HEK293 (cell line): ENCODE results near the gene JAGN1.

Source experiments
- ATF2 ChIP-seq: fragments of 450-650 bp; formaldehyde crosslinking; IDR thresholded peaks from 2 replicates; pipeline ENCODE4 v1.5.1; 2016; ENCODE audit warnings: missing biosample characterization, missing genetic modification characterization, low read depth
- BCL6B ChIP-seq: fragments of 450-650 bp; formaldehyde crosslinking; IDR thresholded peaks from 2 replicates; pipeline ENCODE4 v1.5.1; 2017; ENCODE audit warnings: missing biosample characterization, missing genetic modification characterization
- HOXC10 ChIP-seq: sonication (generic); formaldehyde crosslinking; IDR thresholded peaks from 2 replicates; pipeline ENCODE4 v1.8.1; 2023; ENCODE audit warnings: mild to moderate bottlenecking, missing genetic modification reagents
- HOXD13 ChIP-seq: sonication (generic); formaldehyde crosslinking; IDR thresholded peaks from 2 replicates; pipeline ENCODE4 v1.8.0; 2022; ENCODE audit warnings: missing genetic modification reagents, borderline replicate concordance
- IKZF3 ChIP-seq: fragments of 450-650 bp; IDR thresholded peaks from 2 replicates; pipeline ENCODE4 v1.5.0; 2018; ENCODE audit warnings: missing biosample characterization, mild to moderate bottlenecking, missing genetic modification characterization, moderate library complexity
- KLF1 ChIP-seq: fragments of 450-650 bp; formaldehyde crosslinking; IDR thresholded peaks from 2 replicates; pipeline ENCODE4 v1.5.1; 2016; ENCODE audit warnings: missing biosample characterization, missing genetic modification characterization
- MZF1 ChIP-seq: fragments of 450-650 bp; formaldehyde crosslinking; IDR thresholded peaks from 2 replicates; pipeline ENCODE4 v1.5.1; 2017; ENCODE audit warnings: missing biosample characterization, missing genetic modification characterization, borderline replicate concordance
- SCRT1 ChIP-seq: fragments of 450-650 bp; formaldehyde crosslinking; IDR thresholded peaks from 2 replicates; pipeline ENCODE4 v1.5.1; 2016; ENCODE audit warnings: missing biosample characterization, missing genetic modification characterization, borderline replicate concordance
- TSHZ1 ChIP-seq: fragments of 450-650 bp; formaldehyde crosslinking; IDR thresholded peaks from 2 replicates; pipeline ENCODE4 v1.5.1; 2016; ENCODE audit warnings: missing biosample characterization, missing genetic modification characterization, borderline replicate concordance
- ZBTB1 ChIP-seq: fragments of 450-650 bp; formaldehyde crosslinking; IDR thresholded peaks from 2 replicates; pipeline ENCODE4 v1.5.1; 2016; ENCODE audit warnings: missing biosample characterization, missing genetic modification characterization
- ZBTB21 ChIP-seq: fragments of 450-650 bp; formaldehyde crosslinking; IDR thresholded peaks from 2 replicates; pipeline ENCODE4 v1.5.1; 2017; ENCODE audit warnings: missing biosample characterization, missing genetic modification characterization
- ZBTB49 ChIP-seq: fragments of 450-650 bp; formaldehyde crosslinking; IDR thresholded peaks from 2 replicates; pipeline ENCODE4 v1.5.1; 2016; ENCODE audit warnings: missing biosample characterization, missing genetic modification characterization, low read depth
- ZFHX2 ChIP-seq: fragments of 450-650 bp; formaldehyde crosslinking; conservative IDR thresholded peaks from 2 replicates; pipeline ENCODE4 v1.5.1; 2016; ENCODE audit warnings: missing biosample characterization, missing genetic modification characterization
- ZFP69B ChIP-seq: fragments of 450-650 bp; formaldehyde crosslinking; IDR thresholded peaks from 2 replicates; pipeline ENCODE4 v1.5.1; 2016; ENCODE audit warnings: missing biosample characterization, missing genetic modification characterization
- ZIC2 ChIP-seq: fragments of 450-650 bp; formaldehyde crosslinking; IDR thresholded peaks from 2 replicates; pipeline ENCODE4 v1.5.1; 2016; ENCODE audit warnings: missing biosample characterization, missing genetic modification characterization
- ZNF112 ChIP-seq: fragments of 450-650 bp; formaldehyde crosslinking; IDR thresholded peaks from 2 replicates; pipeline ENCODE4 v1.5.0; 2017; ENCODE audit warnings: missing biosample characterization, missing genetic modification characterization
- ZNF155 ChIP-seq: fragments of 450-650 bp; formaldehyde crosslinking; IDR thresholded peaks from 2 replicates; pipeline ENCODE4 v1.5.1; 2016; ENCODE audit warnings: missing biosample characterization, missing genetic modification characterization
- ZNF2 ChIP-seq: fragments of 450-650 bp; formaldehyde crosslinking; IDR thresholded peaks from 2 replicates; pipeline ENCODE4 v1.5.1; 2016; ENCODE audit warnings: missing biosample characterization, missing genetic modification characterization
- ZNF324 ChIP-seq: fragments of 450-650 bp; formaldehyde crosslinking; IDR thresholded peaks from 2 replicates; pipeline ENCODE4 v1.5.1; 2016; ENCODE audit warnings: missing biosample characterization, missing genetic modification characterization
- ZNF48 ChIP-seq: fragments of 450-650 bp; formaldehyde crosslinking; IDR thresholded peaks from 2 replicates; pipeline ENCODE4 v1.5.1; 2016; ENCODE audit warnings: missing biosample characterization, missing genetic modification characterization
- ZNF544 ChIP-seq: fragments of 450-650 bp; formaldehyde crosslinking; IDR thresholded peaks from 2 replicates; pipeline ENCODE4 v1.5.0; 2017; ENCODE audit warnings: missing biosample characterization, missing genetic modification characterization
- ZNF580 ChIP-seq: fragments of 450-650 bp; formaldehyde crosslinking; IDR thresholded peaks from 2 replicates; pipeline ENCODE4 v1.5.1; 2016; ENCODE audit warnings: missing biosample characterization, missing genetic modification characterization
- ZNF645 ChIP-seq: fragments of 450-650 bp; formaldehyde crosslinking; IDR thresholded peaks from 2 replicates; pipeline ENCODE4; 2016; ENCODE audit warnings: missing biosample characterization, missing genetic modification characterization
- ZNF747 ChIP-seq: fragments of 450-650 bp; formaldehyde crosslinking; IDR thresholded peaks from 2 replicates; pipeline ENCODE4 v1.5.1; 2016; ENCODE audit warnings: missing biosample characterization, missing genetic modification characterization
- ZNF792 ChIP-seq: fragments of 450-650 bp; formaldehyde crosslinking; IDR thresholded peaks from 2 replicates; pipeline ENCODE4 v1.5.1; 2016; ENCODE audit warnings: missing biosample characterization, missing genetic modification characterization
- ZNF837 ChIP-seq: fragments of 450-650 bp; formaldehyde crosslinking; IDR thresholded peaks from 2 replicates; pipeline ENCODE4 v1.5.1; 2016; ENCODE audit warnings: missing biosample characterization, missing genetic modification characterization
- ZNF843 ChIP-seq: fragments of 450-650 bp; formaldehyde crosslinking; IDR thresholded peaks from 2 replicates; pipeline ENCODE4 v1.5.1; 2016; ENCODE audit warnings: missing biosample characterization, missing genetic modification characterization
- ZSCAN5A ChIP-seq: fragments of 450-650 bp; formaldehyde crosslinking; IDR thresholded peaks from 2 replicates; pipeline ENCODE4 v1.5.1; 2016; ENCODE audit warnings: missing biosample characterization, missing genetic modification characterization

The JAGN1 gene

GRCh38 chr3:9890249-9891071 lies at the start of gene JAGN1 (continued):
- TF ChIP-seq TSHZ1 (tag by site-specific recombination) (no peak; the same call in 1 of the 2 replicates), ZNF580 (tag by site-specific recombination) (peak; percentile 65; the same call in 1 of the 2 replicates), ZBTB1 (peak; percentile 94), ZNF544 (tag by site-specific recombination) (no peak), ZFP69B (tag by site-specific recombination) (peak; percentile 33; the same call in 1 of the 2 replicates), ZBTB49 (tag by site-specific recombination) (no peak), ZNF792 (tag by site-specific recombination) (peak; percentile 45; the same call in 1 of the 2 replicates), ZBTB21 (tag by site-specific recombination) (peak; percentile 67), SCRT1 (tag by site-specific recombination) (no peak), ZNF112 (tag by site-specific recombination) (no peak), HOXD13 (no peak), ZSCAN5A (tag by site-specific recombination) (peak; percentile 93), ZNF843 (tag by site-specific recombination) (peak; percentile 73), ZNF837 (tag by site-specific recombination) (no peak), ZNF645 (no peak), HOXC10 (CRISPR knock-in tag) (no peak), ZNF155 (no peak), KLF1 (tag by site-specific recombination) (peak; percentile 17), MZF1 (no peak; the same call in 1 of the 2 replicates), ATF2 (tag by site-specific recombination) (no peak), ZNF48 (no peak), ZIC2 (tag by site-specific recombination) (peak; percentile 35), BCL6B (no peak), ZNF324 (peak; percentile 96), IKZF3 (tag by site-specific recombination) (no peak), ZFHX2 (tag by site-specific recombination) (peak; percentile 92), ZNF747 (tag by site-specific recombination) (no peak), ZNF2 (tag by site-specific recombination) (peak; percentile 76)
